ENCODE results near the gene ATP5F1E. TPM values are rescaled to one million over a fixed set of nuclear protein-coding genes. Genes with fewer than 3 reads are reported as not detected.

Gene ATP5F1E
- total and polyA plus RNA-seq, 2 donors (not counting 3 experiments of a cell fraction or from before 2014, with no cell fraction given): 29.0 to 107 TPM

GRCh38 chr20:59044295-59044694 is 12.2 kb upstream of the ATP5F1E start:
- H3K4me2 ChIP-seq (ENCODE audit: insufficient read depth, low read length): no peak overlapping the region
- H3K79me2 ChIP-seq (ENCODE audit: control insufficient read depth, insufficient read depth, low read length): peaks cover 32% of the 10 kb centered on the region
- H3K4me3 ChIP-seq (replicated peaks in 1 of 3; ENCODE audit: insufficient read depth in 1 of 3, low read depth in 1 of 3, low read length in 3 of 3): no peak overlapping the region
- H4K20me1 ChIP-seq (replicated peaks; ENCODE audit: control insufficient read depth, extremely low read depth, insufficient read depth, low read length): no peaks in the 10 kb centered on the region
- POLR2A ChIA-PET: no interaction called here
- H3K4me1 ChIP-seq (ENCODE audit: control insufficient read depth, extremely low read depth, insufficient read depth, low read length): peaks cover 8% of the 10 kb centered on the region
- intact Hi-C loops (cut with micrococcal nuclease): no loop called here
- H3K9ac ChIP-seq (replicated peaks; ENCODE audit: extremely low read depth, insufficient read depth, low read length): no peak overlapping the region
- no peak overlapping the region for H2AFZ ChIP-seq (ENCODE audit: low read depth, low read length)
- H3K27ac ChIP-seq (ENCODE audit: insufficient read depth, low read depth, low read length): no peak overlapping the region
- H3K27me3 ChIP-seq (ENCODE audit: control insufficient read depth in 2 of 2, insufficient read depth in 2 of 2, low read length in 2 of 2): peaks cover under 1 to 7% of the 10 kb centered on the region in 2 experiments
- CTCF ChIA-PET: no interaction called here
- DNase-seq (ENCODE audit: low read depth, low spot score): no peak
- no peaks in the 10 kb centered on the region for H3K9me1 ChIP-seq (replicated peaks; ENCODE audit: control insufficient read depth, extremely low read depth, insufficient read depth, low read length)
- FAIRE-seq: no peak
- no peak for TF ChIP-seq EZH2 (IDR thresholded peaks at IDR 0.05; ENCODE audit: borderline replicate concordance, low read depth, low read length, severe bottlenecking)
- no peak for TF ChIP-seq JUN (IDR thresholded peaks at IDR 0.05; ENCODE audit: borderline replicate concordance, insufficient read depth, insufficient read length, low read depth)
- TF ChIP-seq GATA2 (IDR thresholded peaks at IDR 0.05; ENCODE audit: insufficient read depth, insufficient read length, low read depth, low read length): no peak
- TF ChIP-seq FOS (IDR thresholded peaks at IDR 0.05; ENCODE audit: borderline replicate concordance, insufficient read depth, low read length): no peak
- TF ChIP-seq, protein P1, sequence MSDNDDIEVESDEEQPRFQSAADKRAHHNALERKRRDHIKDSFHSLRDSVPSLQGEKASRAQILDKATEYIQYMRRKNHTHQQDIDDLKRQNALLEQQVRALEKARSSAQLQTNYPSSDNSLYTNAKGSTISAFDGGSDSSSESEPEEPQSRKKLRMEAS (IDR thresholded peaks at IDR 0.05; ENCODE audit: insufficient read depth, insufficient read length): no peak
- no peak for TF ChIP-seq POLR2A (IDR thresholded peaks at IDR 0.05; ENCODE audit: low read depth, low read length)
- no peak for TF ChIP-seq CTCF (IDR thresholded peaks at IDR 0.05; ENCODE audit: extremely low read depth in 1 of 2, insufficient read depth in 1 of 2, low read depth in 1 of 2, low read length in 2 of 2)
- TF ChIP-seq POLR2AphosphoS5 (IDR thresholded peaks at IDR 0.05; ENCODE audit: insufficient read depth, low read depth, low read length): no peak
- TF ChIP-seq MYC (IDR thresholded peaks at IDR 0.05; ENCODE audit: low read depth, low read length): no peak
- BruUV-seq (replicated peaks): no TSS peak
- no peaks in the 10 kb centered on the region for H3K9me3 ChIP-seq (replicated peaks; ENCODE audit: control insufficient read depth, insufficient read depth, low read length)
- no peaks in the 10 kb centered on the region for H3K36me3 ChIP-seq (ENCODE audit: control insufficient read depth in 2 of 2, extremely low read depth in 1 of 2, insufficient read depth in 2 of 2, low read length in 2 of 2)
- dilution Hi-C loops (cut with MboI; ENCODE audit: extremely low pct_ligation_motif_present, low sequenced_read_pairs): no loop called here

Data from endothelial cell of umbilical vein (primary cell).